ENCODE data around the gene APOB. TPM values are rescaled to one million over a fixed set of nuclear protein-coding genes. Genes with fewer than 3 reads are reported as not detected.

APOB gene, protein sequence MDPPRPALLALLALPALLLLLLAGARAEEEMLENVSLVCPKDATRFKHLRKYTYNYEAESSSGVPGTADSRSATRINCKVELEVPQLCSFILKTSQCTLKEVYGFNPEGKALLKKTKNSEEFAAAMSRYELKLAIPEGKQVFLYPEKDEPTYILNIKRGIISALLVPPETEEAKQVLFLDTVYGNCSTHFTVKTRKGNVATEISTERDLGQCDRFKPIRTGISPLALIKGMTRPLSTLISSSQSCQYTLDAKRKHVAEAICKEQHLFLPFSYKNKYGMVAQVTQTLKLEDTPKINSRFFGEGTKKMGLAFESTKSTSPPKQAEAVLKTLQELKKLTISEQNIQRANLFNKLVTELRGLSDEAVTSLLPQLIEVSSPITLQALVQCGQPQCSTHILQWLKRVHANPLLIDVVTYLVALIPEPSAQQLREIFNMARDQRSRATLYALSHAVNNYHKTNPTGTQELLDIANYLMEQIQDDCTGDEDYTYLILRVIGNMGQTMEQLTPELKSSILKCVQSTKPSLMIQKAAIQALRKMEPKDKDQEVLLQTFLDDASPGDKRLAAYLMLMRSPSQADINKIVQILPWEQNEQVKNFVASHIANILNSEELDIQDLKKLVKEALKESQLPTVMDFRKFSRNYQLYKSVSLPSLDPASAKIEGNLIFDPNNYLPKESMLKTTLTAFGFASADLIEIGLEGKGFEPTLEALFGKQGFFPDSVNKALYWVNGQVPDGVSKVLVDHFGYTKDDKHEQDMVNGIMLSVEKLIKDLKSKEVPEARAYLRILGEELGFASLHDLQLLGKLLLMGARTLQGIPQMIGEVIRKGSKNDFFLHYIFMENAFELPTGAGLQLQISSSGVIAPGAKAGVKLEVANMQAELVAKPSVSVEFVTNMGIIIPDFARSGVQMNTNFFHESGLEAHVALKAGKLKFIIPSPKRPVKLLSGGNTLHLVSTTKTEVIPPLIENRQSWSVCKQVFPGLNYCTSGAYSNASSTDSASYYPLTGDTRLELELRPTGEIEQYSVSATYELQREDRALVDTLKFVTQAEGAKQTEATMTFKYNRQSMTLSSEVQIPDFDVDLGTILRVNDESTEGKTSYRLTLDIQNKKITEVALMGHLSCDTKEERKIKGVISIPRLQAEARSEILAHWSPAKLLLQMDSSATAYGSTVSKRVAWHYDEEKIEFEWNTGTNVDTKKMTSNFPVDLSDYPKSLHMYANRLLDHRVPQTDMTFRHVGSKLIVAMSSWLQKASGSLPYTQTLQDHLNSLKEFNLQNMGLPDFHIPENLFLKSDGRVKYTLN (N-terminal part only)
- total RNA-seq, result under 0.01 TPM in 1 of 2 replicates, not detected in the other

DNA sequence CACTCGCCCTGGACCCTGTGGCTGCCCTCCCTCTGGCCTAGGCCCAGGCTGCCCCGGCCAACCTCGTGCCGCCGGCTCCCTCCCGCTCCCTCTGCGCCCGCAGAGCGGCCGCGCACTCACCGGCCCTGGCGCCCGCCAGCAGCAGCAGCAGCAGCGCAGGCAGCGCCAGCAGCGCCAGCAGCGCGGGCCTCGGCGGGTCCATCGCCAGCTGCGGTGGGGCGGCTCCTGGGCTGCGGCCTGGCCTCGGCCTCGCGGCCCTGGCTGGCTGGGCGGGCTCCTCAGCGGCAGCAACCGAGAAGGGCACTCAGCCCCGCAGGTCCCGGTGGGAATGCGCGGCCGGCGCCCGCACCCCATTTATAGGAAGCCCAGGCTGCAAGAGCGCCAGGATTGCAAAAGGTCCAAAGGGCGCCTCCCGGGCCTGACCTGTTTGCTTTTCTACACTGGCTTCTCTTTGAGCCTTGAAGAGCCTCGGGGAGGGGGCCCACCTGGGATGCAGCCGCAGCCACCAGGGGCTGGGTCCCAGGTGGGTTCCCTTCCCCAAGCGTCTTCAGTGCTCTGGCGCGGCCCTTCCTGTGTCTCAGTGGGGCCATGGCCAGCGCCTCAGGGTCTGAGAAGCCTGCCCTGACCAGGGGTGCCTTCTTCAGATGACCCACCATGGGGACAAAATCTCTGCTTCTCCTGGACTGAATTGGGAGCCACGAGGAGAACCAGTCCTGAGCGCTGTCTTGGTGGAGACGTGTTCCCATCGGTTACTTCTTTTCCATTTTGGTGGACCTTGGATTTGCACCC lies at the start of gene APOB:
Gene APOB (minus strand): TSS at position 330 of the 789 bp plus-strand sequence. CDS start 128 bp downstream, at position 202.
- Histone ChIP-seq H3K4me3 (ENCODE audit: low read depth, low read length) (no peak within 1 kb of the TSS), H3K36me3 (ENCODE audit: control insufficient read depth, insufficient read depth, low read length) (no peaks in the 10 kb centered on the region), H3K27me3 (ENCODE audit: control insufficient read depth, insufficient read depth, low read length) (peaks cover 6% of the 10 kb centered on the region)
- FAIRE-seq (peak; percentile 13), DNase-seq (ENCODE audit: low read depth) (no peak)
- TF ChIP-seq, protein P1, sequence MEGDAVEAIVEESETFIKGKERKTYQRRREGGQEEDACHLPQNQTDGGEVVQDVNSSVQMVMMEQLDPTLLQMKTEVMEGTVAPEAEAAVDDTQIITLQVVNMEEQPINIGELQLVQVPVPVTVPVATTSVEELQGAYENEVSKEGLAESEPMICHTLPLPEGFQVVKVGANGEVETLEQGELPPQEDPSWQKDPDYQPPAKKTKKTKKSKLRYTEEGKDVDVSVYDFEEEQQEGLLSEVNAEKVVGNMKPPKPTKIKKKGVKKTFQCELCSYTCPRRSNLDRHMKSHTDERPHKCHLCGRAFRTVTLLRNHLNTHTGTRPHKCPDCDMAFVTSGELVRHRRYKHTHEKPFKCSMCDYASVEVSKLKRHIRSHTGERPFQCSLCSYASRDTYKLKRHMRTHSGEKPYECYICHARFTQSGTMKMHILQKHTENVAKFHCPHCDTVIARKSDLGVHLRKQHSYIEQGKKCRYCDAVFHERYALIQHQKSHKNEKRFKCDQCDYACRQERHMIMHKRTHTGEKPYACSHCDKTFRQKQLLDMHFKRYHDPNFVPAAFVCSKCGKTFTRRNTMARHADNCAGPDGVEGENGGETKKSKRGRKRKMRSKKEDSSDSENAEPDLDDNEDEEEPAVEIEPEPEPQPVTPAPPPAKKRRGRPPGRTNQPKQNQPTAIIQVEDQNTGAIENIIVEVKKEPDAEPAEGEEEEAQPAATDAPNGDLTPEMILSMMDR (IDR thresholded peaks at IDR 0.05; ENCODE audit: insufficient read depth, low read length, severe bottlenecking), result no peak

DNA sequence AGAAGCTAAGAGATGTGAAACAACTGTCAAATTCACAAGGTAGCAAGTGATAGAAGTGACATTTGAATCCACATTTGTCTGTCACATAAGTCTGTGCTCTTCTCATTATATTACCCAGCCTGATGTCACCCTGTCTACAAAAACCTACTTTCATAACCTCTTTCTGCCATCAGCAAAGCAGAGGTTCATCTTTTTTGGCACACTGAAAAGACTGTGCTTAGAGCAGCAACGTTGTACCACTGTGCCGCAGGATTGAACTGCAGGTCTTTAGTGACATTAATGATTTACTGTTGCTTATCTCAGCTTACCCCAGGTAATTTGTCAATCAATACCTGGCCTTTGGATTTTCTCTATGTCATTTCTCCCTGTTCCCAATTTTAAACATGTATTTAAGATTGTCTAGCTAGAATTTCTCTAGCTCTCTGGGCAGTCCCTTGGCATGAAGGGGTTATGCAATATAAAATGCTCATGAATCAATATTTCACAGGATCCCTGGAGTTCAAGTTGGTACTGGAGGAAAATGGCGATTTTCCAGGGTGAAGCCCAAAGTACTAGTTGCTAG lies 48.5 kb upstream of the APOB start:
- no peaks in the 10 kb centered on the region for H3K27me3 ChIP-seq (ENCODE audit: control insufficient read depth, insufficient read depth, low read length)
- no peak for DNase-seq (ENCODE audit: low read depth)
- no peaks in the 10 kb centered on the region for H3K36me3 ChIP-seq (ENCODE audit: control insufficient read depth, insufficient read depth, low read length)
- H3K4me3 ChIP-seq (ENCODE audit: low read depth, low read length), result no peak overlapping the region
- TF ChIP-seq, protein P1 (IDR thresholded peaks at IDR 0.05; ENCODE audit: insufficient read depth, low read length, severe bottlenecking), result no peak
- FAIRE-seq, result no peak

DNA sequence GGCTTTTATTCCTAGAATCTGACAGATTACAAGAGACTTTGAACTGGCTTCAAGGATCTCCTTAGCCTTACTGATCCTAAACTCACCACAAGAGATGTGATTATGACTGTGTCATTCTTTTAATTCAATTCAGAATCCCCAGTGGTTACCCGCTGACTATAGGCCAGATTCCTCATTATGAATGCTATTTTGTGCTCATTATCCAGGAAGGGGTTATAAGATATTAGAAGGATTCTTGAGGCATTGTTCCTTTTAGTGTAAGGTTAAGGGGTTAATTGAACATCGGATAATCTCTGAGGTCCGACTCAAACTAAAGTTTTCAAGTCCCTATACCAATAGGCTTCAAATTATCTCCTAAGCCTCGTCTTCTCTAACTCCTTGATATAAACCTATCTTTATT lies 40.5 kb upstream of the APOB start:
- FAIRE-seq, result no peak
- Histone ChIP-seq H3K4me3 (ENCODE audit: low read depth, low read length) (no peak overlapping the region), H3K27me3 (ENCODE audit: control insufficient read depth, insufficient read depth, low read length) (no peaks in the 10 kb centered on the region), H3K36me3 (ENCODE audit: control insufficient read depth, insufficient read depth, low read length) (no peaks in the 10 kb centered on the region)
- TF ChIP-seq, protein P1 (IDR thresholded peaks at IDR 0.05; ENCODE audit: insufficient read depth, low read length, severe bottlenecking), result no peak
- DNase-seq (ENCODE audit: low read depth), result no peak

DNA sequence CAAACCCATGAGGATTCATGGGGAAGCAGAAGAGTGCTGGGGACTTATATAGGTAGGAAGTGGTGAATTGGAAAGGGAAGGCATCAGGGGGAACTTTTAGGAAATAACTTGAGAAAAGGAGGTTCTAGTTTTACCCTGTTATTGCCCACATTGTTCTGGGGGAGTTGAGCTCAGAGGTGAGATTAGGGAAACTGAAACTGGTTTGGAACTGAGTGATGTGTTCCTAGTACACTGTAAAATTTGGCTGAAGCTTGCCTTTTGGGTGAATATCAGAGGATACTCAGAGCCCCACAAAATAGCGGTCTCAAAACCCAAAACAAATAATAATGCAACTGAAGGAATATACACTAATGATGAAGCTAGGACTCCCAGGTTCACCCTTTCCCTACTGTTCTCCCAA lies 39.6 kb upstream of the APOB start:
- no peak for DNase-seq (ENCODE audit: low read depth)
- no peak for FAIRE-seq
- Histone ChIP-seq H3K27me3 (ENCODE audit: control insufficient read depth, insufficient read depth, low read length) (no peaks in the 10 kb centered on the region), H3K4me3 (ENCODE audit: low read depth, low read length) (no peak overlapping the region), H3K36me3 (ENCODE audit: control insufficient read depth, insufficient read depth, low read length) (no peaks in the 10 kb centered on the region)
- TF ChIP-seq, protein P1 (IDR thresholded peaks at IDR 0.05; ENCODE audit: insufficient read depth, low read length, severe bottlenecking), result no peak

DNA sequence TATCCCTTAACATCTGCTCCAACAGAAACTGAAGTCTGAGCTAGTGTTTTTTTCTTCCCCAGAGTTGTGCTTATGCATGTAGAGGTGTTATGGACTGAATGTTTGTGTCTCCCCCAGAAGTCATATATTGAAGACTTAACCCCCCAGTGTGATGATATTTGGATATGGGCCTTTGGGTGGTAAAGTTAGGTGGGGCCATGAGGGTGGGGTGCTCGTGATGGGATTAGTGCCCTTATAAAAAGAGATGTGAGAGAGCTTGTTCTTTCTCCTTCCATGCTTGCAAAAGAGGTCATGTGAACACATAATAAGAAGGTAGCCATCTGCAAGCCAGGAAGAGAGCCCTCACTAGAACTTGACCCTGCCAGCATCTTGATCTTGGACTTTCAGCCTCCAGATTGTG lies 34.4 kb upstream of the APOB start:
- FAIRE-seq, result no peak
- TF ChIP-seq, protein P1 (IDR thresholded peaks at IDR 0.05; ENCODE audit: insufficient read depth, low read length, severe bottlenecking), result no peak
- H3K27me3 ChIP-seq (ENCODE audit: control insufficient read depth, insufficient read depth, low read length), result no peaks in the 10 kb centered on the region

More for the DNA sequence above, 34.4 kb upstream of the APOB start:
- Histone ChIP-seq H3K36me3 (ENCODE audit: control insufficient read depth, insufficient read depth, low read length) (no peaks in the 10 kb centered on the region), H3K4me3 (ENCODE audit: low read depth, low read length) (no peak overlapping the region)
- no peak for DNase-seq (ENCODE audit: low read depth)
